ENCODE data around the gene BLMH. TPM values are rescaled to one million over a fixed set of nuclear protein-coding genes. Genes with fewer than 3 reads are reported as not detected.
"Not testable (repeated sequence)": the region's sequence is repeated elsewhere in the genome, so short reads cannot be mapped to it uniquely, and the experiment has no call there.

BLMH gene
- total RNA-seq, 4 donors from 2014 or later = 13.5 to 32.1 (median 20.4) TPM

DNA sequence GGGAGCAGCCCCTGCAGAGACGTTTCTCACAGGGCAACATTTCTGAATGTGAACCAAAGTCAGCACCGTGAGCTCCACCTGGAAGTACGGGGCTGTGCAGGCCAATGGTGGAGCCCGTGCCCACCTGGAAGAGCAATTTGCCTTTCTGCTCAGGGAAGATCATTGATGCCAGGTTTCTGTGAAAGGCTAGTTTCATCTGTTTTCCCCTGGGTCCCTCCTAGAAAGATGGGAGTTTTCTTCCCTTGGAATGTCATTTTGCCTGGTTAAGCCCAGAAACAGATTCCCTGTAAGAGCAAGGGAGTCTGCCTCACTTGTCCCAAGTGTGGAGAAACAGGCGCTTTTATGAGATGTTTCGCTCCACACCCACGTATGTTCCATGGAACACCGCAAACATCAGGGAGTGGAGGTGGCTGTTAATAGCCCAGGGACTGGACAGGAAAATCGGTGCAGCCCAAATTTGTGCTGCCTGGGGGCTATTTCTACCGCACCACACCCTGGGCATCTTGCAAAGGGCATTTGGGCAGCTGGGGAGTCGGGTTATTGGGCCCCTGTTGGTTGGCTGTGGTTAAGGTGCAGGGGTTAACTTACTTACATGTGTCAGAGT is 58.8 kb downstream of the BLMH start:
- H3K36me3 ChIP-seq = no peaks in the 10 kb centered on the region
- no peak overlapping the region for H3K27ac ChIP-seq
- intact Hi-C loops (cut with DNase I; ENCODE audit: low total_unique reads) = no loop called here
- TF ChIP-seq POLR2A (IDR thresholded peaks at IDR 0.05) (no peak), EP300 (IDR thresholded peaks at IDR 0.05; ENCODE audit: low read depth) (no peak), POLR2AphosphoS5 (IDR thresholded peaks at IDR 0.05) (no peak)
- TF ChIP-seq, protein P1, sequence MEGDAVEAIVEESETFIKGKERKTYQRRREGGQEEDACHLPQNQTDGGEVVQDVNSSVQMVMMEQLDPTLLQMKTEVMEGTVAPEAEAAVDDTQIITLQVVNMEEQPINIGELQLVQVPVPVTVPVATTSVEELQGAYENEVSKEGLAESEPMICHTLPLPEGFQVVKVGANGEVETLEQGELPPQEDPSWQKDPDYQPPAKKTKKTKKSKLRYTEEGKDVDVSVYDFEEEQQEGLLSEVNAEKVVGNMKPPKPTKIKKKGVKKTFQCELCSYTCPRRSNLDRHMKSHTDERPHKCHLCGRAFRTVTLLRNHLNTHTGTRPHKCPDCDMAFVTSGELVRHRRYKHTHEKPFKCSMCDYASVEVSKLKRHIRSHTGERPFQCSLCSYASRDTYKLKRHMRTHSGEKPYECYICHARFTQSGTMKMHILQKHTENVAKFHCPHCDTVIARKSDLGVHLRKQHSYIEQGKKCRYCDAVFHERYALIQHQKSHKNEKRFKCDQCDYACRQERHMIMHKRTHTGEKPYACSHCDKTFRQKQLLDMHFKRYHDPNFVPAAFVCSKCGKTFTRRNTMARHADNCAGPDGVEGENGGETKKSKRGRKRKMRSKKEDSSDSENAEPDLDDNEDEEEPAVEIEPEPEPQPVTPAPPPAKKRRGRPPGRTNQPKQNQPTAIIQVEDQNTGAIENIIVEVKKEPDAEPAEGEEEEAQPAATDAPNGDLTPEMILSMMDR (IDR thresholded peaks at IDR 0.05) = no peak
- H3K4me3 ChIP-seq = no peak overlapping the region
- no peaks in the 10 kb centered on the region for H3K9me3 ChIP-seq
- DNase-seq = no peak
- in situ Hi-C loops (cut with MboI; ENCODE audit: low pct_ligation_motif_present in 1 of 4, low pct_unique_long_range_greater_than_20kb in 1 of 4, low sequenced_read_pairs in 3 of 4) = no loop called here
- H3K27me3 ChIP-seq = peaks cover 64% of the 10 kb centered on the region
- WGBS, 2 donors (ENCODE audit: low coverage in 1 of 2) = 54 to 83% methylated on average over 1 to 11 of the region's 11 CpGs
- peaks cover 8 to 24% (median 18%) of the 10 kb centered on the region in 4 donors for H3K4me1 ChIP-seq

DNA sequence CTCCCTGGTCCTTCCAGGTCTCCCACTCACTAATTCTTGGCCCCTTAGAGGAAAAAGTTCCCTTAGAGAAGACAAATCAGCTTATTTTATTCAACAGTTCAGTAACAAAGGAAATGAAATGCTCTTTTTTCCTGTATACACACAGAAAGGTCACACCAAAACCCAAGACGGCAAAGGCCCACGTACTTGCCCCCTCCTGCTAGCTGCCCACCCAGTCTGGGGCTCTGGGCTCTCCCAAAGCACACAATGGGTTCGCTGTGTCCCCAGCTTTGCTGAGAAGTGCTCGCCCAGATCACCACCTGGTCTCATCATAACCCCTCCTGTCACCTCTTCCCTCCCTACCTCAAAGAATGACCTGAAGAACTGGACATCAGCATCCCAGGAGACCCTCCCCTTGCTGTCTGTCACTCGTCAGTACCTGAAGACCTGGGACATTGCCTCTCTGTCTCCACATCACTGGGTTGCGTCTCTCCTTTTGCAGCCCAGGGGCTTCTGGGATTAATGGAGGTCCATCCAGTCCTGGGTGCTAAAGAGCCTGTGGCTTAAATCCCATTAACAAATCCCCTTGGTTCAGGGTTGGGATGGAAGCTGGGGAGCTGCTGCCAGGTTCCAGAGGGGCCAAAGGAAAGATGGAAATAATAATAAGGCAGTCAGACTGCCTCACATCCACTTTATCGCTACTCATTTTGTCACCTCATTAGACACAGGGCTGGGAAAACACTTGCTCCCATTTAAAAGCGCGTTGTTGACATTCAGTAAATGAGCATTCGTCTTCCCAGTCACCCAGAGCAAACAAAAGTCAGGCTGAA is 59.5 kb downstream of the BLMH start:
- Histone ChIP-seq H3K4me1 (peaks cover 8 to 21% (median 18%) of the 10 kb centered on the region in 4 donors), H3K36me3 (no peaks in the 10 kb centered on the region), H3K9me3 (no peaks in the 10 kb centered on the region), H3K27ac (no peak overlapping the region), H3K4me3 (no peak overlapping the region), H3K27me3 (peaks cover 57% of the 10 kb centered on the region)
- no peak for TF ChIP-seq EP300 (IDR thresholded peaks at IDR 0.05; ENCODE audit: low read depth)
- TF ChIP-seq, protein P1 (IDR thresholded peaks at IDR 0.05) = no peak
- TF ChIP-seq POLR2AphosphoS5 (IDR thresholded peaks at IDR 0.05) = no peak
- TF ChIP-seq POLR2A (IDR thresholded peaks at IDR 0.05) = no peak
- intact Hi-C loops (cut with DNase I; ENCODE audit: low total_unique reads) (no loop called here), in situ Hi-C loops (cut with MboI; ENCODE audit: low pct_ligation_motif_present in 1 of 4, low pct_unique_long_range_greater_than_20kb in 1 of 4, low sequenced_read_pairs in 3 of 4) (no loop called here)
- 70 to 72% methylated on average over 2 to 10 of the region's 10 CpGs for WGBS, 2 donors (ENCODE audit: low coverage in 1 of 2)
- no peak for DNase-seq

DNA sequence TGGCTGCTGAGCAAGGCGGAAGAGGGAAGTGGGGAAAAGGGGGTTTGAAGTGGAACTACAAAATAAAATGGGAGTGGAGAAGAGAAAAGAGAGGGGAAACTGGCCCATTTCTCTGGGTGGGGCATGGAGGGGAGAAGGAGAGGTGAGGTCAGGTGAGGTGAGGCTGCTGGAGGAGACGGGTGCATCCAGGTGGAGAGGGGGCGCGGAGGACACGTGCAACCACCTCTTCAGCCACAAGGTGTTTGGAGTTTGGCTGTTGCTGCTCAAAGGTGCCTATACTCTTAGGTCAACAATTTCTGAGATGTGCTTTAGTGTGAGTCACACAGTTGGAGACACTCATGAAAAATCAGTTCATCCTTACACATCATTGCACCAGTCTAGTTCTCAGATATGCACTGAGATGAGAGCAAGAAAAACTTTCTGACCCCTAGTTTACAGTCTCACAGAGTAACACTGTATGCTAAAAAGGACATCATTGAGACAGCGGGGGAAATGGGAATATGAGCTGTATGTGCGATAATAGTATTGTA is 61.1 kb downstream of the BLMH start:
- intact Hi-C loops (cut with DNase I; ENCODE audit: low total_unique reads) = no loop called here
- DNase-seq = no peak
- H3K9me3 ChIP-seq = no peaks in the 10 kb centered on the region
- no peak overlapping the region for H3K27ac ChIP-seq
- WGBS, 2 donors (ENCODE audit: low coverage in 1 of 2) = 86 to 89% methylated on average over 2 to 7 of the region's 7 CpGs
- peaks cover 0 to 9% (median 7%) of the 10 kb centered on the region in 4 donors for H3K4me1 ChIP-seq
- H3K36me3 ChIP-seq = no peaks in the 10 kb centered on the region
- no peak for TF ChIP-seq EP300 (IDR thresholded peaks at IDR 0.05; ENCODE audit: low read depth)
- TF ChIP-seq, protein P1 (IDR thresholded peaks at IDR 0.05) = no peak
- no peak for TF ChIP-seq POLR2A (IDR thresholded peaks at IDR 0.05)
- no peak for TF ChIP-seq POLR2AphosphoS5 (IDR thresholded peaks at IDR 0.05)
- H3K27me3 ChIP-seq = peaks cover 43% of the 10 kb centered on the region
- H3K4me3 ChIP-seq = no peak overlapping the region
- in situ Hi-C loops (cut with MboI; ENCODE audit: low pct_ligation_motif_present in 1 of 4, low pct_unique_long_range_greater_than_20kb in 1 of 4, low sequenced_read_pairs in 3 of 4) = no loop called here

DNA sequence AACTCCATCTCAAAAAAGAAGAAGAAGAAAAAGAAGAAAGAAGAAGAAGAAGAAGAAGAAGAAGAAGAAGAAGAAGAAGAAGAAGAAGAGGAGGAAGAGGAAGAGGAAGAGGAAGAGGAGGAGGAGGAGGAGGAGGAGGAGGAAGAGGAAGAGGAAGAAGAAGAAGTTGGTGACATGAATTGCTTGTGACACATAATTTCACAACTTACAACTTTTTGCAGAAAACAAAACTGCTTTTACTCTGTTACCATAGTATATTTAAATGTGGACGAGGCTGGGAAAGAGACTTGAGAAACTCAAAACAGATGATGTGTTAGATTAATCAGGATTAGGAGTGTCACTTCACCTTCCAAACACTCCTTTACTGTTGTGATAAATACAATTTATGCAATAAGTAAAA is 61.7 kb downstream of the BLMH start:
- H3K9me3 ChIP-seq; H3K27ac ChIP-seq; H3K4me3 ChIP-seq; H3K36me3 ChIP-seq; DNase-seq; intact Hi-C loops (cut with DNase I; ENCODE audit: low total_unique reads); in situ Hi-C loops (cut with MboI; ENCODE audit: low pct_ligation_motif_present in 1 of 4, low pct_unique_long_range_greater_than_20kb in 1 of 4, low sequenced_read_pairs in 3 of 4); H3K4me1 ChIP-seq: not testable (repeated sequence)
- WGBS, 2 donors (ENCODE audit: low coverage in 1 of 2) = 60 to 67% methylated on average over 1 of the region's 1 CpG
- peaks cover 36% of the 10 kb centered on the region for H3K27me3 ChIP-seq

All from transverse colon (tissue), 4 donors.